HTR-8/SVneo (cell line): ENCODE data around the gene ZMPSTE24.

Source experiments
- DNase-seq: peaks from one replicate; pipeline ENCODE4 v3.0.0; 2011; ENCODE audit warnings: low spot score, mixed read lengths; ENCODE audit not compliant: insufficient read length
- FAIRE-seq: peaks from 2 replicates; lab custom pipeline; 2011; peaks lifted over from hg19 to GRCh38; lab: Jason Lieb, UNC

ZMPSTE24 gene

GRCh38 chr1:40302475-40302874 lies 44.4 kb downstream of the ZMPSTE24 start:
- no peak for FAIRE-seq
- no peak for DNase-seq

- FAIRE-seq (no peak), DNase-seq (no peak)
These were observed 45.2 kb downstream of the ZMPSTE24 start for GRCh38 chr1:40303051-40303771.

- no peak for FAIRE-seq
- no peak for DNase-seq
These were observed 45.8 kb downstream of the ZMPSTE24 start for GRCh38 chr1:40303790-40304189.

DNA sequence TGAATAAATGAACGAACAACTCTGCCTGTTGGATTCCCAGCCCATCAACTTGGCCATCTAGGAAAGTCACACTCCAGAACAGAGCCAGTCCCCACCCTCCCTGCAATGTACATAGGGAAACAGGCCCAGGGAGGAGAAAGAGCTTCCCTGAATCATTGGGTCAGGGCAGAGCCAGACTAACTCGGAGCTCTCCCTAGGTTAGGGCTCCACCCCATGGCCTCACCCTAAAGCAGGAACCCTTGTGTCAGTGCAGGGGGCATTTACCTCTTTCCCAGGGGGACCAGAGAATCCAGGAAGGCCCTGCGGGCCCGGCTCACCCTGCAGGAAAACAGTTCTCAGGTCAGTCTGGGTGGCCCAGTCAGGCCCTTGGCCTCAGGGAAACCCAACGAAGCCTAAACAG lies 47.4 kb downstream of the ZMPSTE24 start:
- DNase-seq, result no peak

GRCh38 chr1:40305871-40306270 lies 47.8 kb downstream of the ZMPSTE24 start:
- DNase-seq, result no peak
- FAIRE-seq, result no peak

More for the DNA sequence above, 47.4 kb downstream of the ZMPSTE24 start:
- no peak for FAIRE-seq

GRCh38 chr1:40306296-40306695 lies 48.3 kb downstream of the ZMPSTE24 start:
- no peak for DNase-seq
- no peak for FAIRE-seq

DNA sequence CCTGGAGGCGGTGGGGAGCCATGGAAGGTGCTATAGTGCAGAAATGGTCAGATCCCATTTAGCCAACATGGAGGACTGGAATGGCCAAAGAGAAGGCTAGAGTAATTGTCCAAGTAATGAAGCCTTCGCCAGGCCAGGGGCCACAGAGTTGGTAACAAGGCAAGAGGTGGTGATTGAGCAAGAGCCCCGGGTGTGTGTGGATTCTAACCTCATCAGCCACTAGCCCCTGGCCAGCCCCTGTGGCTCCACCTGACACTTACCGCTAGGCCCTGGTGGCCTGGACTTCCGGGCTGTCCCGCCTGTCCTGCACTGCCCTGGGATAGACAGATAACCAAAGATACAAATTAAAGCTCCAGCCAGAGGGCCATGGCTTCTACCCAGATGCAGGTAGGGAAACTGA lies 49.1 kb downstream of the ZMPSTE24 start:
- no peak for DNase-seq
- FAIRE-seq, result no peak

- no peak for FAIRE-seq
- DNase-seq, result no peak
These were observed 50.1 kb downstream of the ZMPSTE24 start for GRCh38 chr1:40308036-40308727.

DNA sequence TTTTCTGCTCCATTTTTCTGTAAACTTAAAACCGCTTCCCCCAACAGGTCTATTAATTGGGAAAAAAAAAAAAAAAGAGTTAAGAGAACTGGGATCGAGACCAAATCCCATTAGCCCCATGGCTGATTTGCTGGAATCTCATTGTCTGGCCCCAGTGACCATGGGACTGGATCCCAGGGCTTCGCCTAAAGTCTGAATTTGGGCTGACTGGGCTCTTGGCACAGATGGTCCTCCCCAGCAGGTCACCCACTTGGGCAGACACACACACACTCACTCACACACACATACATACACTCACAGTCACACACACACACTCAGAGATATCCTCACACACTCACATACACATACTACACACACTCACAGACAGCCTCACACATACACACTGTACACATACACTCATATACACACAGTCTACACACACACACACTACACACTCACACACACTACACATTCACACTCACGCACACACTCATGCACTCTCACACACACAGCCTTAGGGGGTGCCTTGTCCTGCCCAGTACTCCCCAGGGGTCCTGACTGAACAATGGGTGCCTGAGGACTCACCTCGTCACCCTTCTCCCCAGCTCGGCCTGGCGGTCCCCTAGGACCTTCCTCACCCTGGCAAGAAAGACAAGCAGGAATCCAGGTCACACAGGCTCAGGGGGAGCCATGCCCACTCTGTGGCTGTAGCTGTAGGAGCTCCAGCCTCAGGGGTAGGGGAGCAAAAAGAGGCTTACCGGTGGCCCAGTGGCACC lies 51.5 kb downstream of the ZMPSTE24 start:
- peak; percentile 79 for FAIRE-seq

GRCh38 chr1:40310129-40310461 lies 52.1 kb downstream of the ZMPSTE24 start:
- FAIRE-seq (no peak), DNase-seq (no peak)

More for the DNA sequence above, 51.5 kb downstream of the ZMPSTE24 start:
- DNase-seq, result no peak

DNA sequence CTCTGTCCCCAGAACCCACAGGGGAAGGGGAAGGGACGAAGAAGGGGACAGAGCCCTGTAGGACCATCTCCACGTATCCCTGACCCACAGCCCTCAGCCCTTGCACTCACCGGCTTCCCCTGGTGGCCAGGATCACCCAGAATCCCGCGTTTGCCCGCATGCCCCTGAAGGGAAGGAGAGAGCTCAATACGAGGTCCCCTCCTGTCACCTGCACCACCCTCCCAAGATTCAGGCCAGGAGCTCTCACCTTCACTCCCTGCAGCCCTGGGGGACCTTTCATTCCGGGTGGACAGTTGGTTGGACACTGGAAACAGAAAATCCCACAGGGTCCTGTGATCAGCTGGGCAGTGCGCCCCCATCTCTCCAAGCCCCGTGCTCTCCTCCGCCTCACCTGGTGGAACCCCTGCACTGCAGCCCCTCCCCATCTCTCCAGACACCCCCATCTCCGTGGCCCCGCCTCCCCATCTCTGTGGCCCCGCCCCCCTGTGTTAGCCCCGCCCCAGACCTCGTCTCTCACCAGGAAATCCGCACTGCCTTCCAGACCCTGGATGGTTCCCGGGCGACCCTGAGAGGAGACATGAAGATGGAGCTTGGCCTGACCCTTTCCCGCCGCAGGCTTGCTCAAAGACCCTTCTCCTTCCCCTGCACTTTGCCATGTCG lies 53.1 kb downstream of the ZMPSTE24 start:
- FAIRE-seq, result no peak
- DNase-seq, result no peak

DNA sequence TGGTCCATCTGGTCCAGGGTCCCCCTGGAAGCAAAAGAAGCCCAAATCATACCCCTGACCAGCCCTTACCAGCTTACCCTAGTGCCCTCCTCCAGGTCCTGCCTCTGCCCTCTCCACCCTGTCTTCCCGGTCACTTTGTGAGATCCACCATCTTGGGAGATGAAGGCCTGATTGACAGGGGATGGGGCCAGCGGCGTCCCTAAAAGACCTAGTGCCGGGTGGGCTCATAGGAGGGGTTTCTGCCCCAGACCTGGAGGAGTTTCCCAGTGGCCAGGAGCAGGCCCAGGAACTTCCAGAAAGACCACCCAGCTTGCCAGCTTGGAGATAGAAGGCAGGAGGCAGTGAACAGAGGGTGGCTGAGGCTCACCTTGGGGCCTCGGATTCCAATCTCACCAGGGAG lies 53.7 kb downstream of the ZMPSTE24 start:
- DNase-seq (no peak), FAIRE-seq (no peak)

- no peak for DNase-seq
- FAIRE-seq, result no peak
These were observed 54.5 kb downstream of the ZMPSTE24 start for GRCh38 chr1:40312238-40313205.

GRCh38 chr1:40313329-40313957 lies 55.4 kb downstream of the ZMPSTE24 start:
- DNase-seq, result peak; percentile 54
- no peak for FAIRE-seq

DNA sequence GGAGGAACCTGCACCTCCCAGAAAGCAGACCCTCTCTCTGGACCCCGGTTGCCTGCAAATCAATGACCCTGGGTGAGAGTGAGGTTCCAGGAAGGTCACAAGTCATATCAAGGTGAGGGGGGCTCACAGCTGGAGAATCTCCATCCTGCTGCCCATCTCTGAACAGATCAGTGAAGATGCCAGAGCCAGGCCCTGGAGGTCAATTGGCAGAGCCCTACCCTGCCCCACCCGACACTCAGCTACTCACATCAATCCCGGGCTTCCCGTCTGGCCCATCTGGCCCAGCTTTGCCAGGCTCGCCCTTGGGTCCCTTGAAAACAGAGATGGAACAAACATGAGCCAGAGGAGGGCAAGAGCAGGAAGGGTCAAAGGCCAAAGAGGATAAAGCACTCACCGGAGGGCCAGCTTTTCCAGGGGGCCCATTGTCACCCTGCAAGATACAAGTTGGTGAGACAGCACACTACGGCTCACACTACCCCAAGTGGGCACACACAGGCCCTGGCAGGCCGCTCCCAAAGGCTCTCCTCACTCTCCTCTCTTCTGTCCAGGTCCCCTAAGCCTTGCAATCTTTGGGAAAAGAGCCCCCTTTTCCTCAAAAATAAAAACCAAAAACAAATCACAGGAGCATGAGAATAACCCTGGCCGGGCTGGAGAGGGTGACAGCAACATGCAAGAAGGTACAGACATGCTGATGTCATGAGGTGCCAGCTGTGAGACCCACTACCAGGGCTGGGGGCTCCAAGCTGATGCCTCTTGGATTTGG lies 56.1 kb downstream of the ZMPSTE24 start:
- no peak for FAIRE-seq
- DNase-seq, result no peak

DNA sequence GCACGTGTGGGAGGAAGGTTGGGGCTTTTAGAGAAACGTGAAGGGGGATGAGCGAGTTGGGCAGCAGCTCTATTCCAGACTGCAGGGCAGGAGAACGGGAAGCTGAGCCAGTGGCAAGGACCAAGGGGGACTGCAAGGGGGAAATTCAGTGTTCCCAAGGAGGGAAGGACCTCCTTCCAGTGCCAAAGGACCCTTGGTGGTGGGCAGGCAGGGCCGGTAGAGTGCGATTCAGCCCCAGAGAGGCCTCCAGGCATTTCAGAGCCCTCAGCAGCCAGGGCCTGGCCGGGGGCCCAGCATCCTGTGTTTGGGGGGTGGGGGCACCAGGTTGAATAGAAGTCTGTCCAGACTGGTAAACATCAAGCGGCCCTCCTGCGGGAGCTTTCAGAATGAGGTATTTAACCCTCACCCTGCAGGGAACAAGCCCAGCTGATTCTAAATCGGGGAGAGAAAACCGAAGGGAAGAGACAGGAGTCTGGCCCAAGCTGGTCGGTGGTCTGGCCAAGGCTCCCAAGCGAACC lies 56.7 kb downstream of the ZMPSTE24 start:
- DNase-seq, result no peak
- no peak for FAIRE-seq

DNA sequence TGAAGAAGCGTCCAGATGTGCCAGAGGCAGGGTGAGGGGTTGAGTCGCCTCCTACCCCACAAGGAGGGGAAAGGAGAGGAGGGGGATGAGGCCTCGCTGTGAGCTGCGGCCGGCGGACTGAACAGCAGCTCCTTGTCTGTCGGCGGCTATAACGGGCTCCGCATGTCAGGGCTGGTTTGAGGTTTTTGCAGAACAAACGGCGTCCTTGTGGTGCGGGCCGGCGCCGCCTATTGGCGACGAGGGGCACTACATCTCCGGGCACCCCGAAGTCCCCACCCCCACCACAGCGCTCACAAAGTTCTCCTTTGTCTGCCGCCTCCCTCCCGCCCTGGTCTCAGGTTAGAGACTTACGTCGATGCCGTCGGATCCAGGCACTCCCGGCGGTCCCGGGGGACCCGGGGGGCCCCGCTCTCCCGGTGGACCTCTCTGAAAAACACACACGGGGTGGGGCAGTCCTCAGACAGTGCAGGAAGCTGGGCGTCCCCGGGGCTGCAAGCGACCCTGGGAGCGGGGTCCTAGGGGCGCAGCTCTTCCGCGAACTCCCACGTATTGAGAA lies 57.3 kb downstream of the ZMPSTE24 start:
- FAIRE-seq, result no peak
- peak; percentile 34 for DNase-seq
